ENCODE measurements around the gene CES3. TPM values are rescaled to one million over a fixed set of nuclear protein-coding genes. Genes with fewer than 3 reads are reported as not detected.

CES3 gene
- total and polyA plus RNA-seq, 2 experiments from 2014 or later: 6.4 to 12.8 TPM

- TF ChIP-seq, protein P1, sequence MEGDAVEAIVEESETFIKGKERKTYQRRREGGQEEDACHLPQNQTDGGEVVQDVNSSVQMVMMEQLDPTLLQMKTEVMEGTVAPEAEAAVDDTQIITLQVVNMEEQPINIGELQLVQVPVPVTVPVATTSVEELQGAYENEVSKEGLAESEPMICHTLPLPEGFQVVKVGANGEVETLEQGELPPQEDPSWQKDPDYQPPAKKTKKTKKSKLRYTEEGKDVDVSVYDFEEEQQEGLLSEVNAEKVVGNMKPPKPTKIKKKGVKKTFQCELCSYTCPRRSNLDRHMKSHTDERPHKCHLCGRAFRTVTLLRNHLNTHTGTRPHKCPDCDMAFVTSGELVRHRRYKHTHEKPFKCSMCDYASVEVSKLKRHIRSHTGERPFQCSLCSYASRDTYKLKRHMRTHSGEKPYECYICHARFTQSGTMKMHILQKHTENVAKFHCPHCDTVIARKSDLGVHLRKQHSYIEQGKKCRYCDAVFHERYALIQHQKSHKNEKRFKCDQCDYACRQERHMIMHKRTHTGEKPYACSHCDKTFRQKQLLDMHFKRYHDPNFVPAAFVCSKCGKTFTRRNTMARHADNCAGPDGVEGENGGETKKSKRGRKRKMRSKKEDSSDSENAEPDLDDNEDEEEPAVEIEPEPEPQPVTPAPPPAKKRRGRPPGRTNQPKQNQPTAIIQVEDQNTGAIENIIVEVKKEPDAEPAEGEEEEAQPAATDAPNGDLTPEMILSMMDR (IDR thresholded peaks at IDR 0.05; ENCODE audit: low read depth, low read length): no peak
- no peak for DNase-seq (ENCODE audit: low read depth in 1 of 2, low spot score in 1 of 2)
- H3K36me3 ChIP-seq: no peaks in the 10 kb centered on the region
These were observed 60.3 kb downstream of the CES3 start for GRCh38 chr16:67021321-67021720.

DNA sequence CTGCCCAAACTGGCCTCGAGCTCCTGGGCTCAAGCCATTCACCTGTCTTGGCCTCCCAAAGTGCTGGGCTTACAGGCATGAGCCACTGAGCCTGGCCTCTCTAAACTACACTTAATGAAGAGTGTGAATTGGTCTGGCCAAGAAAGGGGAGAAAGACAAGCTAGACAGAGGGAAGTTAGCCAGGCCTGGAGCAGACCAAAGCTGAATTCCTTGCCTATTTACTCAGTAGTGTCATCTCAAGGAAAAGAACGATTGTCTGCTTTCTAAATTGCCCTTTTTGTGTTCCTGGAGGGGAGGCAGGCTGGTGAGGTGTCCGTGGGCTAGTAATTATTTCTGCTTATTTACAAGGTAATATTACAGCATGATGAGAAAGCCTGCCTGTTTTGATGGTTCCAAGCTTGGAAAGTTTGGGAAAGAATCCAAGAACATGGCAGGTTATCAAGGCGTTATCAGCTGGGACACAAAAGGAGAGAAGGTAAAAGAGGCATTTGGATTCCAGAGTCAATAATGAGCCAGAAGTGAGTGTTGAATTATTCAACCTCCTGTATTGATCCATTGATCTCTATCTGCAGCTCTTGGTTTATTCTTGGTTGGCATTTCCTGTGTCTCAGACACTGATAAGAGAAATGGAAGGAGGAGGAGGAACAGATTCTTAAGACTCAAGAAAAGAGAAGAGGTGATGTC, 61.6 kb downstream of the CES3 start:
- peak overlapping the region; percentile 40 for H3K27ac ChIP-seq
- TF ChIP-seq, protein P1 (IDR thresholded peaks at IDR 0.05; ENCODE audit: low read depth, low read length): no peak
- DNase-seq (ENCODE audit: low read depth in 1 of 2, low spot score in 1 of 2): no peak

More at GRCh38 chr16:67021321-67021720, 60.3 kb downstream of the CES3 start:
- Histone ChIP-seq H3K27me3 (no peaks in the 10 kb centered on the region), H3K4me3 (no peak overlapping the region), H3K9me3 (ENCODE audit: low read depth) (no peaks in the 10 kb centered on the region), H3K4me1 (ENCODE audit: low read depth) (peaks cover 11% of the 10 kb centered on the region), H3K27ac (no peak overlapping the region)

GRCh38 chr16:67023689-67024088, 62.6 kb downstream of the CES3 start:
- no peak for DNase-seq (ENCODE audit: low read depth in 1 of 2, low spot score in 1 of 2)
- Histone ChIP-seq H3K4me3 (no peak overlapping the region), H3K36me3 (no peaks in the 10 kb centered on the region), H3K27ac (no peak overlapping the region), H3K9me3 (ENCODE audit: low read depth) (no peaks in the 10 kb centered on the region), H3K27me3 (no peaks in the 10 kb centered on the region), H3K4me1 (ENCODE audit: low read depth) (peaks cover 16% of the 10 kb centered on the region)
- TF ChIP-seq, protein P1 (IDR thresholded peaks at IDR 0.05; ENCODE audit: low read depth, low read length): no peak

More for the DNA sequence above, 61.6 kb downstream of the CES3 start:
- Histone ChIP-seq H3K9me3 (ENCODE audit: low read depth) (no peaks in the 10 kb centered on the region), H3K4me3 (no peak overlapping the region), H3K36me3 (no peaks in the 10 kb centered on the region), H3K4me1 (ENCODE audit: low read depth) (peaks cover 11% of the 10 kb centered on the region), H3K27me3 (no peaks in the 10 kb centered on the region)

Other genes starting within 250 kb of the CES3 start
- gene DYNC1LI2, start 209.7 kb upstream of the CES3 start, total RNA-seq: 54.5 and 58.6 TPM in 2 replicates
- 76.0 and 89.6 TPM in 2 replicates for gene DYNC1LI2, start 209.7 kb upstream of the CES3 start, polyA plus RNA-seq
- gene TERB1, start 159.7 kb upstream of the CES3 start, total RNA-seq: not detected in 2 replicates
- gene TERB1, start 159.7 kb upstream of the CES3 start, polyA plus RNA-seq: not detected in 2 replicates
- 39.5 and 45.2 TPM in 2 replicates for gene NAE1, start 130.3 kb upstream of the CES3 start, total RNA-seq
- gene NAE1, start 130.3 kb upstream of the CES3 start, polyA plus RNA-seq: 97.8 and 114 TPM in 2 replicates
- gene CA7, start 116.9 kb upstream of the CES3 start, total RNA-seq: 0.27 and 1.0 TPM in 2 replicates
- gene CA7, start 116.9 kb upstream of the CES3 start, polyA plus RNA-seq: 0.46 and 1.2 TPM in 2 replicates
- gene PDP2, start 80.8 kb upstream of the CES3 start, total RNA-seq: 6.0 and 19.4 TPM in 2 replicates
- gene PDP2, start 80.8 kb upstream of the CES3 start, polyA plus RNA-seq: 4.1 and 7.4 TPM in 2 replicates
- 0.07 and 4.4 TPM in 2 replicates for gene CDH16, start 42.4 kb upstream of the CES3 start, total RNA-seq
- not detected in 2 replicates for gene CDH16, start 42.4 kb upstream of the CES3 start, polyA plus RNA-seq
- 51.6 and 246 TPM in 2 replicates for gene RRAD, start 35.7 kb upstream of the CES3 start, total RNA-seq
- 73.8 and 318 TPM in 2 replicates for gene RRAD, start 35.7 kb upstream of the CES3 start, polyA plus RNA-seq
- 151 and 184 TPM in 2 replicates for gene CIAO2B, start 26.9 kb upstream of the CES3 start, total RNA-seq
- 194 and 242 TPM in 2 replicates for gene CIAO2B, start 26.9 kb upstream of the CES3 start, polyA plus RNA-seq
- gene CES2, start 25.8 kb upstream of the CES3 start, total RNA-seq: 67.9 and 84.2 TPM in 2 replicates
- 69.1 and 94.3 TPM in 2 replicates for gene CES2, start 25.8 kb upstream of the CES3 start, polyA plus RNA-seq
- gene CES4A, start 27.3 kb downstream of the CES3 start, total RNA-seq: 12.4 and 15.7 TPM in 2 replicates
- 14.7 and 19.9 TPM in 2 replicates for gene CES4A, start 27.3 kb downstream of the CES3 start, polyA plus RNA-seq
- 94.8 and 197 TPM in 2 replicates for gene CBFB, start 67.9 kb downstream of the CES3 start, total RNA-seq
- 66.3 and 78.5 TPM in 2 replicates for gene CBFB, start 67.9 kb downstream of the CES3 start, polyA plus RNA-seq
- 10.3 and 10.8 TPM in 2 replicates for gene PHAF1, start 148.7 kb downstream of the CES3 start, total RNA-seq
- gene PHAF1, start 148.7 kb downstream of the CES3 start, polyA plus RNA-seq: 18.1 and 18.4 TPM in 2 replicates
- gene B3GNT9, start 189.7 kb downstream of the CES3 start, total RNA-seq: 28.0 and 34.7 TPM in 2 replicates
- gene B3GNT9, start 189.7 kb downstream of the CES3 start, polyA plus RNA-seq: 18.0 and 30.4 TPM in 2 replicates
- 5.4 and 12.2 TPM in 2 replicates for gene TRADD, start 198.6 kb downstream of the CES3 start, total RNA-seq
- 6.7 and 11.9 TPM in 2 replicates for gene TRADD, start 198.6 kb downstream of the CES3 start, polyA plus RNA-seq
- gene FBXL8, start 198.7 kb downstream of the CES3 start, total RNA-seq: 8.7 and 9.0 TPM in 2 replicates
- 6.8 and 9.3 TPM in 2 replicates for gene FBXL8, start 198.7 kb downstream of the CES3 start, polyA plus RNA-seq
- 0.63 and 7.9 TPM in 2 replicates for gene HSF4, start 203.5 kb downstream of the CES3 start, total RNA-seq
- gene HSF4, start 203.5 kb downstream of the CES3 start, polyA plus RNA-seq: 1.7 and 2.6 TPM in 2 replicates
- 33.7 and 40.6 TPM in 2 replicates for gene NOL3, start 209.3 kb downstream of the CES3 start, total RNA-seq
- 19.4 and 31.1 TPM in 2 replicates for gene NOL3, start 209.3 kb downstream of the CES3 start, polyA plus RNA-seq
- gene MATCAP1, start 222.7 kb downstream of the CES3 start, total RNA-seq: 57.8 and 78.1 TPM in 2 replicates
- 47.8 and 53.7 TPM in 2 replicates for gene MATCAP1, start 222.7 kb downstream of the CES3 start, polyA plus RNA-seq
- gene EXOC3L1, start 228.9 kb downstream of the CES3 start, total RNA-seq: 2.9 and 3.7 TPM in 2 replicates
- 2.8 and 4.3 TPM in 2 replicates for gene EXOC3L1, start 228.9 kb downstream of the CES3 start, polyA plus RNA-seq
- 85.2 and 99.4 TPM in 2 replicates for gene E2F4, start 230.9 kb downstream of the CES3 start, total RNA-seq
- 66.2 and 68.0 TPM in 2 replicates for gene E2F4, start 230.9 kb downstream of the CES3 start, polyA plus RNA-seq
- gene ELMO3, start 237.9 kb downstream of the CES3 start, total RNA-seq: 0.28 and 1.1 TPM in 2 replicates
- gene ELMO3, start 237.9 kb downstream of the CES3 start, polyA plus RNA-seq: 0.15 and 0.97 TPM in 2 replicates

Data from cardiac muscle cell (in vitro differentiated cells and primary cell).